WERI-Rb-1 (cell line): Measurements from ENCODE around the gene CTU2.

ENCODE experiments used
- DNase-seq: peaks from one replicate; pipeline ENCODE4 v3.0.0-alpha.2; 2020
- H3K27ac ChIP-seq: fragments of 250-450 bp; sonication (Bioruptor Pico); 2 replicates; pipeline ENCODE4 v1.5.1; 2020; ENCODE audit warnings: mild to moderate bottlenecking, moderate library complexity
- H3K27me3 ChIP-seq: fragments of 250-450 bp; sonication (Bioruptor Pico); 2 replicates; pipeline ENCODE4 v1.5.1; 2021; ENCODE audit warnings: mild to moderate bottlenecking, low read depth, moderate library complexity; ENCODE audit not compliant: insufficient read depth, severe bottlenecking
- H3K36me3 ChIP-seq: fragments of 250-450 bp; sonication (Bioruptor Pico); 2 replicates; pipeline ENCODE4 v1.5.1; 2020; ENCODE audit warnings: mild to moderate bottlenecking, moderate library complexity
- H3K4me3 ChIP-seq: 2 replicates; pipeline ENCODE4 v1.5.1; 2011; ENCODE audit warnings: low read depth, mild to moderate bottlenecking, control low read depth, low read length
- H3K9me3 ChIP-seq: fragments of 250-450 bp; sonication (Bioruptor Pico); 2 replicates; pipeline ENCODE4 v1.5.1; 2021; ENCODE audit warnings: mild to moderate bottlenecking, moderate library complexity; ENCODE audit not compliant: severe bottlenecking
- CTCF ChIP-seq: IDR thresholded peaks from 2 replicates; pipeline ENCODE4 v1.5.1; 2011; ENCODE audit warnings: low read depth, mild to moderate bottlenecking, control low read depth, inconsistent platforms, low read length

Gene CTU2

GRCh38 chr16:88684569-88685155, 21.6 kb upstream of the CTU2 start:
- Histone ChIP-seq H3K27ac (no peak overlapping the region), H3K27me3 (no peaks in the 10 kb centered on the region), H3K4me3 (no peak overlapping the region), H3K36me3 (no peaks in the 10 kb centered on the region), H3K9me3 (no peaks in the 10 kb centered on the region)
- DNase-seq = no peak
- no peak for TF ChIP-seq CTCF

- Histone ChIP-seq H3K27me3 (no peaks in the 10 kb centered on the region), H3K9me3 (no peaks in the 10 kb centered on the region), H3K27ac (no peak overlapping the region), H3K4me3 (peak overlapping the region; percentile 51), H3K36me3 (no peaks in the 10 kb centered on the region)
- peak; percentile 31 for DNase-seq
- peak; percentile 52 for TF ChIP-seq CTCF
Measured at GRCh38 chr16:88685156-88686061, 20.9 kb upstream of the CTU2 start.

GRCh38 chr16:88686062-88686438, 20.3 kb upstream of the CTU2 start:
- no peak for TF ChIP-seq CTCF
- peak overlapping the region; percentile 51 for H3K4me3 ChIP-seq

GRCh38 chr16:88686439-88687253, 19.7 kb upstream of the CTU2 start, which contains the start of gene SNAI3:
SNAI3 (minus strand) TSS chr16:88686507; CDS start chr16:88686406, 101 bp downstream.
- H3K36me3 ChIP-seq = no peaks in the 10 kb centered on the region
- TF ChIP-seq CTCF = no peak
- H3K27ac ChIP-seq = peak within 1 kb of the TSS; percentile 28; the same call in 1 of the 2 replicates
- peak; percentile 80 for DNase-seq
- H3K4me3 ChIP-seq = peak within 1 kb of the TSS; percentile 51
- no peaks in the 10 kb centered on the region for H3K9me3 ChIP-seq
- H3K27me3 ChIP-seq = no peaks in the 10 kb centered on the region

More at GRCh38 chr16:88686062-88686438, 20.3 kb upstream of the CTU2 start:
- H3K9me3 ChIP-seq = no peaks in the 10 kb centered on the region
- no peaks in the 10 kb centered on the region for H3K27me3 ChIP-seq
- DNase-seq = no peak
- H3K27ac ChIP-seq = no peak overlapping the region
- no peaks in the 10 kb centered on the region for H3K36me3 ChIP-seq

GRCh38 chr16:88687254-88687576, 19.1 kb upstream of the CTU2 start:
- H3K4me3 ChIP-seq = no peak overlapping the region
- no peak for TF ChIP-seq CTCF
- no peak for DNase-seq
- no peak overlapping the region for H3K27ac ChIP-seq
- H3K9me3 ChIP-seq = no peaks in the 10 kb centered on the region
- no peaks in the 10 kb centered on the region for H3K27me3 ChIP-seq
- H3K36me3 ChIP-seq = no peaks in the 10 kb centered on the region
